ENCODE data around the gene MLXIP.
"Not testable (repeated sequence)": the region's sequence is repeated elsewhere in the genome, so short reads cannot be mapped to it uniquely, and the experiment has no call there.

The MLXIP gene

DNA sequence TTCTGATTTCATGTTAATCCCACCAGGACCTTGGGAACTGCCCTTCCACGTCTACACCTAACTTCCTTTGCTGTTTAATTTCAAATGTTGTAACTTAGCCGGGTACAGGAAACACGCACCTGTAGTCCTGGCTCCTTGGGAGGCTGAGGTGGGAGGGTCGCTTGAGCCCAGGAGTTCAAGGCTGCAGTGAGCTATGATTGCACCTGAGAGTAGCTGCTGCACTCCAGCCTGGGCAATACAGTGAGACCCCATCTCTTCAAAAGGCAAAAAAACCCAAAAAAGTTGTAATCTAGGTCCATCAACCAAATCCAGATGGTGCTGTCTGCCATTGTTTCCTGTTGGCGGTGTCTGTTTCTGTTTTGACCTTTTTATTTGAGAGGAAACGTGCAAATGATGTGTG lies 42.4 kb upstream of the MLXIP start:
- Histone ChIP-seq H3K4me3 (no peak overlapping the region), H3K36me3 (ENCODE audit: insufficient read depth, low read length) (peaks cover 44% of the 10 kb centered on the region), H3K9me3 (ENCODE audit: low read depth, low read length) (no peaks in the 10 kb centered on the region), H3K27ac (no peak overlapping the region), H3K9ac (ENCODE audit: insufficient read length) (no peak overlapping the region)
- TF ChIP-seq POLR2AphosphoS5 (IDR thresholded peaks at IDR 0.05; ENCODE audit: borderline replicate concordance, low read depth, low read length), result no peak
- TF ChIP-seq EZH2 (IDR thresholded peaks at IDR 0.05), result no peak
- no peak for TF ChIP-seq FOXP2 (optimal IDR thresholded peaks at IDR 0.05; ENCODE audit: control extremely low read depth, extremely low read length, insufficient read depth)
- no peak for DNase-seq (ENCODE audit: low read depth, low spot score)

GRCh38 chr12:122040579-122041386 lies 37.8 kb upstream of the MLXIP start:
- Histone ChIP-seq H3K4me3 (no peak overlapping the region), H3K9ac (ENCODE audit: insufficient read length) (no peak overlapping the region), H3K27ac (no peak overlapping the region), H3K9me3 (ENCODE audit: low read depth, low read length) (no peaks in the 10 kb centered on the region), H3K36me3 (ENCODE audit: insufficient read depth, low read length) (peaks cover 62% of the 10 kb centered on the region)
- DNase-seq (ENCODE audit: low read depth, low spot score), result no peak
- TF ChIP-seq EZH2 (IDR thresholded peaks at IDR 0.05) (no peak), FOXP2 (optimal IDR thresholded peaks at IDR 0.05; ENCODE audit: control extremely low read depth, extremely low read length, insufficient read depth) (no peak), POLR2AphosphoS5 (IDR thresholded peaks at IDR 0.05; ENCODE audit: borderline replicate concordance, low read depth, low read length) (no peak)

GRCh38 chr12:122041458-122041857 lies 37.1 kb upstream of the MLXIP start:
- not testable (repeated sequence) for H3K9me3 ChIP-seq (ENCODE audit: low read depth, low read length); DNase-seq (ENCODE audit: low read depth, low spot score); H3K9ac ChIP-seq (ENCODE audit: insufficient read length); H3K4me3 ChIP-seq; H3K27ac ChIP-seq
- peaks cover 62% of the 10 kb centered on the region for H3K36me3 ChIP-seq (ENCODE audit: insufficient read depth, low read length)

GRCh38 chr12:122042910-122043309 lies 35.6 kb upstream of the MLXIP start:
- Histone ChIP-seq H3K4me3 (no peak overlapping the region), H3K9ac (ENCODE audit: insufficient read length) (no peak overlapping the region), H3K9me3 (ENCODE audit: low read depth, low read length) (no peaks in the 10 kb centered on the region), H3K36me3 (ENCODE audit: insufficient read depth, low read length) (peaks cover 53% of the 10 kb centered on the region), H3K27ac (no peak overlapping the region)
- DNase-seq (ENCODE audit: low read depth, low spot score), result no peak
- TF ChIP-seq POLR2AphosphoS5 (IDR thresholded peaks at IDR 0.05; ENCODE audit: borderline replicate concordance, low read depth, low read length) (no peak), FOXP2 (optimal IDR thresholded peaks at IDR 0.05; ENCODE audit: control extremely low read depth, extremely low read length, insufficient read depth) (no peak), EZH2 (IDR thresholded peaks at IDR 0.05) (no peak)

- no peak overlapping the region for H3K27ac ChIP-seq
- no peaks in the 10 kb centered on the region for H3K9me3 ChIP-seq (ENCODE audit: low read depth, low read length)
- no peak overlapping the region for H3K4me3 ChIP-seq
- no peak for DNase-seq (ENCODE audit: low read depth, low spot score)
- H3K9ac ChIP-seq (ENCODE audit: insufficient read length), result no peak overlapping the region
- peaks cover 51% of the 10 kb centered on the region for H3K36me3 ChIP-seq (ENCODE audit: insufficient read depth, low read length)
- TF ChIP-seq FOXP2 (optimal IDR thresholded peaks at IDR 0.05; ENCODE audit: control extremely low read depth, extremely low read length, insufficient read depth), result no peak
- no peak for TF ChIP-seq EZH2 (IDR thresholded peaks at IDR 0.05)
- no peak for TF ChIP-seq POLR2AphosphoS5 (IDR thresholded peaks at IDR 0.05; ENCODE audit: borderline replicate concordance, low read depth, low read length)
Observed at GRCh38 chr12:122043476-122043875, 35.1 kb upstream of the MLXIP start.

DNA sequence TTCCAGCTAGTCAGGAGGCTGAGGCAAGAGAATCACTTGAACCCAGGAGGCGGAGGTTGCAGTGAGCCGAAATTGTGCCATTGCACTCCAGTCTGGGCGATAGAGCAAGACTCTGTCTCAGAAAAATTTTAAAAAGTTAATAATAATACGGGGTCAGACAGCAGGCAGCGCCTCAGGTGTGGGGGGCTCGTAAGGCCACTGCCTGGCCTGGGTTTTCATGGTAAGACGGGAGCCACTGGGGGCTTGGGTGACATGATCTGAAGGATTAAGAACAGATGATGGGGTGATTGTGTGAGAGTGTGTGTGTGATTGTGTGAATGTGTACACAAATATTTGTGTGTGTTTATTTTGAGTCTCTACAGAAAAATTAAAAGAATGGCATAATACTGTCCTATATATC lies 33.3 kb upstream of the MLXIP start:
- no peak overlapping the region for H3K27ac ChIP-seq
- H3K4me3 ChIP-seq, result no peak overlapping the region
- DNase-seq (ENCODE audit: low read depth, low spot score), result no peak
- H3K9me3 ChIP-seq (ENCODE audit: low read depth, low read length), result no peaks in the 10 kb centered on the region
- TF ChIP-seq POLR2AphosphoS5 (IDR thresholded peaks at IDR 0.05; ENCODE audit: borderline replicate concordance, low read depth, low read length) (no peak), FOXP2 (optimal IDR thresholded peaks at IDR 0.05; ENCODE audit: control extremely low read depth, extremely low read length, insufficient read depth) (no peak)
- H3K9ac ChIP-seq (ENCODE audit: insufficient read length), result no peak overlapping the region
- H3K36me3 ChIP-seq (ENCODE audit: insufficient read depth, low read length), result peaks cover 46% of the 10 kb centered on the region

GRCh38 chr12:122046145-122046544 lies 32.4 kb upstream of the MLXIP start:
- Histone ChIP-seq H3K36me3 (ENCODE audit: insufficient read depth, low read length) (peaks cover 41% of the 10 kb centered on the region), H3K27ac (no peak overlapping the region), H3K9me3 (ENCODE audit: low read depth, low read length) (no peaks in the 10 kb centered on the region), H3K4me3 (no peak overlapping the region), H3K9ac (ENCODE audit: insufficient read length) (no peak overlapping the region)
- DNase-seq (ENCODE audit: low read depth, low spot score), result no peak
- TF ChIP-seq POLR2AphosphoS5 (IDR thresholded peaks at IDR 0.05; ENCODE audit: borderline replicate concordance, low read depth, low read length), result no peak
- TF ChIP-seq FOXP2 (optimal IDR thresholded peaks at IDR 0.05; ENCODE audit: control extremely low read depth, extremely low read length, insufficient read depth), result no peak
- no peak for TF ChIP-seq EZH2 (IDR thresholded peaks at IDR 0.05)

GRCh38 chr12:122048151-122048550 lies 30.4 kb upstream of the MLXIP start:
- no peak overlapping the region for H3K9ac ChIP-seq (ENCODE audit: insufficient read length)
- TF ChIP-seq FOXP2 (optimal IDR thresholded peaks at IDR 0.05; ENCODE audit: control extremely low read depth, extremely low read length, insufficient read depth) (no peak), EZH2 (IDR thresholded peaks at IDR 0.05) (no peak), POLR2AphosphoS5 (IDR thresholded peaks at IDR 0.05; ENCODE audit: borderline replicate concordance, low read depth, low read length) (no peak)
- no peak for DNase-seq (ENCODE audit: low read depth, low spot score)
- H3K27ac ChIP-seq, result no peak overlapping the region
- H3K9me3 ChIP-seq (ENCODE audit: low read depth, low read length), result no peaks in the 10 kb centered on the region
- H3K36me3 ChIP-seq (ENCODE audit: insufficient read depth, low read length), result peaks cover 32% of the 10 kb centered on the region
- no peak overlapping the region for H3K4me3 ChIP-seq

DNA sequence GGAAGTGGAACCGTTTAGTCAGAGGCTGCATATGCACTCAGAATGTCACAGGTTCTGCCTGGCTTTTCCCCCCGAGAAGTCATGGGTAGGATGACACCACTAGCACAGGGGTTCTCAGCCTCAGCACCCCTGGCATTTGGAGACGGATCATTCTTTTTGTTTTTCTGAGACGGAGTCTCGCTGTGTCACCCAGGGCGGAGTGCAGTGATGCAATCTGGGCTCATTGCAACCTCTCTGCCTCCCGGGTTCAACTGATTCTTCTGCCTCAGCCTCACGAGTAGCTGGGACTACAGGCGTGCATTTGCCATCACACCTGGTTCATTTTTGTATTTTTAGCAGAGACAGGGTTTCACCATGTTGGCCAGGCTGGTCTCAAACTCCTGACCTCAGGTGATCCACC lies 28.7 kb upstream of the MLXIP start:
- Histone ChIP-seq H3K27ac (no peak overlapping the region), H3K9me3 (ENCODE audit: low read depth, low read length) (no peaks in the 10 kb centered on the region), H3K36me3 (ENCODE audit: insufficient read depth, low read length) (peaks cover 25% of the 10 kb centered on the region), H3K9ac (ENCODE audit: insufficient read length) (no peak overlapping the region), H3K4me3 (no peak overlapping the region)
- no peak for TF ChIP-seq EZH2 (IDR thresholded peaks at IDR 0.05)
- TF ChIP-seq FOXP2 (optimal IDR thresholded peaks at IDR 0.05; ENCODE audit: control extremely low read depth, extremely low read length, insufficient read depth), result no peak
- TF ChIP-seq POLR2AphosphoS5 (IDR thresholded peaks at IDR 0.05; ENCODE audit: borderline replicate concordance, low read depth, low read length), result no peak
- no peak for DNase-seq (ENCODE audit: low read depth, low spot score)

All from SK-N-MC (cell line).